Measurements from ENCODE around the gene RITA1.

DNA sequence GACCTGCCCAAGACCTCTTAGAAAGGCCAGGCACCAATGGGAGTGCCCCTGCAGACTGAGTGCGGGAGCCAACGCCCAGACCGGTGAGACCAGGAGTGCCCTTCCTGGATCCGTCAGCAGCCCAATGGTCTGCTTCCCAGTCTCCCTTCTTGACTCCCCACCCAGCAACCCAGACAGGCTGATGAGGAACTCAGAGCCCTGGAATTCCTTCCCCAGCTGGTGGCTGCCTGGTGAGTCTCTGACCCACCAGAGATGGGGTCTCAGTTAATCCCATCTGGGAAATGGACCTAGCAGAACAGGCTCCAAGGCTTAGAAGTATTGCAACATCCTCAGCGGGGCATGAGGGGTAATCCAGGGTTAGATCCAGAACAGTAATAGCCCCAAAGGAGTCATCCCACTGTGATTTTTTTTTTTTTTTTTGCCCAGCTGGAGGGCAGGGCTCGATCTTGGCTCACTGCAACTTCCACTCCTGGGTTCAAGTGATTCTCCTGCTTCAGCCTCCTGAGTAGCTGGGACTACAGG is 48.5 kb upstream of the RITA1 start:
- TF ChIP-seq, protein P1, sequence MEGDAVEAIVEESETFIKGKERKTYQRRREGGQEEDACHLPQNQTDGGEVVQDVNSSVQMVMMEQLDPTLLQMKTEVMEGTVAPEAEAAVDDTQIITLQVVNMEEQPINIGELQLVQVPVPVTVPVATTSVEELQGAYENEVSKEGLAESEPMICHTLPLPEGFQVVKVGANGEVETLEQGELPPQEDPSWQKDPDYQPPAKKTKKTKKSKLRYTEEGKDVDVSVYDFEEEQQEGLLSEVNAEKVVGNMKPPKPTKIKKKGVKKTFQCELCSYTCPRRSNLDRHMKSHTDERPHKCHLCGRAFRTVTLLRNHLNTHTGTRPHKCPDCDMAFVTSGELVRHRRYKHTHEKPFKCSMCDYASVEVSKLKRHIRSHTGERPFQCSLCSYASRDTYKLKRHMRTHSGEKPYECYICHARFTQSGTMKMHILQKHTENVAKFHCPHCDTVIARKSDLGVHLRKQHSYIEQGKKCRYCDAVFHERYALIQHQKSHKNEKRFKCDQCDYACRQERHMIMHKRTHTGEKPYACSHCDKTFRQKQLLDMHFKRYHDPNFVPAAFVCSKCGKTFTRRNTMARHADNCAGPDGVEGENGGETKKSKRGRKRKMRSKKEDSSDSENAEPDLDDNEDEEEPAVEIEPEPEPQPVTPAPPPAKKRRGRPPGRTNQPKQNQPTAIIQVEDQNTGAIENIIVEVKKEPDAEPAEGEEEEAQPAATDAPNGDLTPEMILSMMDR (IDR thresholded peaks at IDR 0.05; ENCODE audit: low read depth, low read length): no peak
- no peak for TF ChIP-seq POLR2A (IDR thresholded peaks at IDR 0.05; ENCODE audit: extremely low read depth, insufficient read length)
- TF ChIP-seq, protein P2, sequence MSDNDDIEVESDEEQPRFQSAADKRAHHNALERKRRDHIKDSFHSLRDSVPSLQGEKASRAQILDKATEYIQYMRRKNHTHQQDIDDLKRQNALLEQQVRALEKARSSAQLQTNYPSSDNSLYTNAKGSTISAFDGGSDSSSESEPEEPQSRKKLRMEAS (IDR thresholded peaks at IDR 0.05; ENCODE audit: low read depth, low read length): no peak
- no peak for TF ChIP-seq MYC (IDR thresholded peaks at IDR 0.05; ENCODE audit: low read depth, low read length)

All from NB4 (cell line).